ENCODE results near the gene CORO2B. TPM values are rescaled to one million over a fixed set of nuclear protein-coding genes. Genes with fewer than 3 reads are reported as not detected.

CORO2B gene
- total and polyA plus RNA-seq, 4 donors = 15.9 to 53.6 (median 33.2) TPM

DNA sequence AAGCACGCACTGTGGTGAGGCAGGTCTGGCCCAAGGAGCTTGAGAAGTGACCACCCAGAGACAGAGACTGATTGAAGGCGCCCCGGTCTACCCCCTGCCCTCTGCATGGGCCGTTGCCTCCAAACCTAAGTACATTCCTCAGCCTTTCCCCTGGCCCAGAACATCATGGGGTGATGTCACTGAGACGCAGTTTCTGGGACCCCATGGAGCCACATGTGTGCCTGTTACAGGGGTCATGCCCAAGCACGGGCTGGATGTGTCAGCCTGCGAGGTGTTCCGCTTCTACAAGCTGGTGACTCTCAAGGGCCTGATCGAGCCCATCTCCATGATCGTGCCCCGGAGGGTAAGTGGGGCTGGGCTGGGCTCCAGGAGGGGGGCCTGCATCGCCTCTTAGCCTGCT, 139.7 kb downstream of the CORO2B start:
- Histone ChIP-seq H3K27me3 (ENCODE audit: control insufficient read depth, insufficient read depth, low read length) (no peaks in the 10 kb centered on the region), H3K9me3 (ENCODE audit: control insufficient read depth, insufficient read depth, low read length) (no peaks in the 10 kb centered on the region), H3K4me1 (ENCODE audit: control insufficient read depth, insufficient read depth, low read length) (no peaks in the 10 kb centered on the region), H3K36me3 (ENCODE audit: control insufficient read depth, insufficient read depth, low read length) (peaks cover 43% of the 10 kb centered on the region), H3K27ac (ENCODE audit: low read depth, low read length) (no peak overlapping the region), H3K4me3 (ENCODE audit: low read depth, low read length) (no peak overlapping the region)
- DNase-seq (ENCODE audit: low read depth in 4 of 6, low spot score in 6 of 6) = no peak
- WGBS (ENCODE audit: insufficient coverage) = 93% methylated on average over 11 of the region's 12 CpGs

- DNase-seq (ENCODE audit: low read depth in 4 of 6, low spot score in 6 of 6) = no peak
- Histone ChIP-seq H3K9me3 (ENCODE audit: control insufficient read depth, insufficient read depth, low read length) (no peaks in the 10 kb centered on the region), H3K27me3 (ENCODE audit: control insufficient read depth, insufficient read depth, low read length) (no peaks in the 10 kb centered on the region), H3K27ac (ENCODE audit: low read depth, low read length) (no peak overlapping the region), H3K4me3 (ENCODE audit: low read depth, low read length) (no peak overlapping the region), H3K4me1 (ENCODE audit: control insufficient read depth, insufficient read depth, low read length) (no peaks in the 10 kb centered on the region), H3K36me3 (ENCODE audit: control insufficient read depth, insufficient read depth, low read length) (peaks cover 38% of the 10 kb centered on the region)
- WGBS (ENCODE audit: insufficient coverage) = 79% methylated on average over 4 of the region's 9 CpGs
These were observed 140.3 kb downstream of the CORO2B start for GRCh38 chr15:68719051-68719450.

- H3K9me3 ChIP-seq (ENCODE audit: control insufficient read depth, insufficient read depth, low read length) = no peaks in the 10 kb centered on the region
- H3K4me1 ChIP-seq (ENCODE audit: control insufficient read depth, insufficient read depth, low read length) = no peaks in the 10 kb centered on the region
- WGBS (ENCODE audit: insufficient coverage) = 82% methylated on average over 8 of the region's 10 CpGs
- no peak for DNase-seq (ENCODE audit: low read depth in 4 of 6, low spot score in 6 of 6)
- no peak overlapping the region for H3K27ac ChIP-seq (ENCODE audit: low read depth, low read length)
- peaks cover 34% of the 10 kb centered on the region for H3K36me3 ChIP-seq (ENCODE audit: control insufficient read depth, insufficient read depth, low read length)
- no peak overlapping the region for H3K4me3 ChIP-seq (ENCODE audit: low read depth, low read length)
- H3K27me3 ChIP-seq (ENCODE audit: control insufficient read depth, insufficient read depth, low read length) = no peaks in the 10 kb centered on the region
These were observed 140.9 kb downstream of the CORO2B start for GRCh38 chr15:68719672-68720071.

GRCh38 chr15:68721886-68722285, 143.1 kb downstream of the CORO2B start:
- Histone ChIP-seq H3K27me3 (ENCODE audit: control insufficient read depth, insufficient read depth, low read length) (no peaks in the 10 kb centered on the region), H3K27ac (ENCODE audit: low read depth, low read length) (no peak overlapping the region), H3K36me3 (ENCODE audit: control insufficient read depth, insufficient read depth, low read length) (peaks cover 36% of the 10 kb centered on the region), H3K4me1 (ENCODE audit: control insufficient read depth, insufficient read depth, low read length) (peaks cover 3% of the 10 kb centered on the region), H3K9me3 (ENCODE audit: control insufficient read depth, insufficient read depth, low read length) (no peaks in the 10 kb centered on the region), H3K4me3 (ENCODE audit: low read depth, low read length) (no peak overlapping the region)
- no peak for DNase-seq (ENCODE audit: low read depth in 4 of 6, low spot score in 6 of 6)
- 60% methylated on average over 1 of the region's 5 CpGs for WGBS (ENCODE audit: insufficient coverage)

- Histone ChIP-seq H3K36me3 (ENCODE audit: control insufficient read depth, insufficient read depth, low read length) (peaks cover 20% of the 10 kb centered on the region), H3K27ac (ENCODE audit: low read depth, low read length) (no peak overlapping the region), H3K4me3 (ENCODE audit: low read depth, low read length) (no peak overlapping the region), H3K9me3 (ENCODE audit: control insufficient read depth, insufficient read depth, low read length) (no peaks in the 10 kb centered on the region), H3K4me1 (ENCODE audit: control insufficient read depth, insufficient read depth, low read length) (peaks cover 13% of the 10 kb centered on the region), H3K27me3 (ENCODE audit: control insufficient read depth, insufficient read depth, low read length) (no peaks in the 10 kb centered on the region)
- no peak for DNase-seq (ENCODE audit: low read depth in 4 of 6, low spot score in 6 of 6)
- WGBS (ENCODE audit: insufficient coverage) = 64% methylated on average over 12 of the region's 14 CpGs
These were observed 146.9 kb downstream of the CORO2B start for GRCh38 chr15:68725736-68726135.

DNA sequence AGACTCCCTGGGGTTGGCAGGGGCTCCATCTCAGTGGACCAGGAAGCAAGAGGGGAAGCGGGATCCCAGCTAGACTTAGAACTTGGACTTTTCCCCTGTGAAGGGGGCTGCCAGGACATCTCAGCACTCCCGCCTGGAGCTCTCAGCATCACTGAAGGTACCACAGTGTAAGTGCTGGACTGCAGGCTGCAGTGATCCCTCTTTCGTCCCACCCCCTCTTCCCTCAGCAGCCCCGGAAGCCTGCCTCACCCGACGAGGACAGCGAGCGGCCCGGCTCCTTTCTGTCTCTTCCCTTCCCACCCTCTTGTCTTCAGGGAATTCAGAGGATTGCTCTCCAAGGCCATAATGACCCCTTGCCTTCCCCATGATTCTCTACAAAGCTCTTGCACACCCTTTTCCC, 147.5 kb downstream of the CORO2B start:
- Histone ChIP-seq H3K27me3 (ENCODE audit: control insufficient read depth, insufficient read depth, low read length) (no peaks in the 10 kb centered on the region), H3K9me3 (ENCODE audit: control insufficient read depth, insufficient read depth, low read length) (no peaks in the 10 kb centered on the region), H3K27ac (ENCODE audit: low read depth, low read length) (no peak overlapping the region), H3K4me1 (ENCODE audit: control insufficient read depth, insufficient read depth, low read length) (peaks cover 18% of the 10 kb centered on the region), H3K36me3 (ENCODE audit: control insufficient read depth, insufficient read depth, low read length) (peaks cover 20% of the 10 kb centered on the region), H3K4me3 (ENCODE audit: low read depth, low read length) (no peak overlapping the region)
- WGBS (ENCODE audit: insufficient coverage) = 88% methylated on average over 9 of the region's 9 CpGs
- DNase-seq (ENCODE audit: low read depth in 4 of 6, low spot score in 6 of 6) = no peak

DNA sequence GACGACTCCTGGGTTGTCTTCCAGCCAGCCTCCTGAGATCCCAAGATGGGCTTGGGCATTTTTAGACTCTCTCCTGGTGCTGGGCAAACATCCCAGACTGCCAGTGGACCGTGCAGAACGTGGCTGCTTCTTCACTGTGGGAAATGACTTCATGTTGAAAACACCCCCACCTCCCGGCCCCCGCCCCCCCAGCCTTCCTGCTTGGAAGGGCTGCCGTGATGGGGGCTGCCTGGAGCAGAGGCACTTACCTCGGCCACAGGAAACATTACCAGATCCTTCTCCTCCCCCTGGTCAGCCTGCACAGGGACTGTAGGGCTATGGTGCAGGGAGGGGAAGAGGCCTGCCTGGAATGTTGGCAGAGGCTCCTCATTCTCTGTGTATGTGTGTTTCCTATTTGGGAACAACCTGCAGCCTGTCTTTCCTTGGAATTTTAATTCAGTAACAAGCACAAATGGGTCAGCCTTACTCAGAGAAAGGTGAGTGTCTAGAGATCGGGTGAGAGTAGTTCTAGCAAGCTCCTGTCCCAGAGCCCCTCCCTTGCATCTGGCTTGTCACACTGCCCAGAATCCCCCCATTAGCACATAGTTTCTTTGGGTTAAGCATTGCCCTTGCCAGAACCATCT, 151.1 kb downstream of the CORO2B start:
- Histone ChIP-seq H3K4me1 (ENCODE audit: control insufficient read depth, insufficient read depth, low read length) (peaks cover 18% of the 10 kb centered on the region), H3K9me3 (ENCODE audit: control insufficient read depth, insufficient read depth, low read length) (no peaks in the 10 kb centered on the region), H3K4me3 (ENCODE audit: low read depth, low read length) (no peak overlapping the region), H3K27ac (ENCODE audit: low read depth, low read length) (no peak overlapping the region), H3K27me3 (ENCODE audit: control insufficient read depth, insufficient read depth, low read length) (no peaks in the 10 kb centered on the region), H3K36me3 (ENCODE audit: control insufficient read depth, insufficient read depth, low read length) (peaks cover 20% of the 10 kb centered on the region)
- 50% methylated on average over 1 of the region's 8 CpGs for WGBS (ENCODE audit: insufficient coverage)
- DNase-seq (ENCODE audit: low read depth in 4 of 6, low spot score in 6 of 6) = peak in 1 of 6 donors; percentile 40

DNA sequence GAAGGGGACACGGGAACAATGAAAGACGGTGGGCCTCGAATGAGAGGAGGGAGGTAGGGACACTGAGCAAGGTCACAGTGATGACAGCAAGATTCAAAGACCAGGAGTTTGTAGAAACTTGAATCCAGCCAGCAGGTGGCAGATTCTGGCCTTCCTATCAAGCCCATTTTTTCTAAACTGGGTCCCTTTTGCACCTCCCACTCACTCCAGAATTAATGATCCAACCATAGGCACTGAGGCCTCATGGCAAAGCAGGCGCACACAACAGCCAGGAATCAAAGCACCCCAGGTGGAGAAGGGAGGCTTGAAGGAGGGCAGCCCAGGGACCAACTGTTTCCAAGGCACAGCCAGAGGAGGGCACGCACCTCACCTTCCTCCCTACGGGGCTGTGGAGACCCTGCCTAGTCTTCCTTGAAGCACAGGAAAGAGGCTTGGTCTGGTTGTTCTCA, 151.7 kb downstream of the CORO2B start:
- WGBS (ENCODE audit: insufficient coverage) = 42% methylated on average over 4 of the region's 6 CpGs
- DNase-seq (ENCODE audit: low read depth in 4 of 6, low spot score in 6 of 6) = peak in 5 of 6 donors; percentile 26 to 84 (median 43)
- H3K4me3 ChIP-seq (ENCODE audit: low read depth, low read length) = no peak overlapping the region

GRCh38 chr15:68730976-68731897, 152.4 kb downstream of the CORO2B start:
- no peak for DNase-seq (ENCODE audit: low read depth in 4 of 6, low spot score in 6 of 6)
- Histone ChIP-seq H3K27me3 (ENCODE audit: control insufficient read depth, insufficient read depth, low read length) (no peaks in the 10 kb centered on the region), H3K9me3 (ENCODE audit: control insufficient read depth, insufficient read depth, low read length) (no peaks in the 10 kb centered on the region), H3K36me3 (ENCODE audit: control insufficient read depth, insufficient read depth, low read length) (peaks cover 12% of the 10 kb centered on the region), H3K4me1 (ENCODE audit: control insufficient read depth, insufficient read depth, low read length) (peaks cover 15% of the 10 kb centered on the region), H3K27ac (ENCODE audit: low read depth, low read length) (no peak overlapping the region), H3K4me3 (ENCODE audit: low read depth, low read length) (no peak overlapping the region)
- WGBS (ENCODE audit: insufficient coverage) = 66% methylated on average over 13 of the region's 15 CpGs

More for the DNA sequence above, 151.7 kb downstream of the CORO2B start:
- H3K27ac ChIP-seq (ENCODE audit: low read depth, low read length) = no peak overlapping the region
- H3K36me3 ChIP-seq (ENCODE audit: control insufficient read depth, insufficient read depth, low read length) = peaks cover 19% of the 10 kb centered on the region
- no peaks in the 10 kb centered on the region for H3K27me3 ChIP-seq (ENCODE audit: control insufficient read depth, insufficient read depth, low read length)
- H3K9me3 ChIP-seq (ENCODE audit: control insufficient read depth, insufficient read depth, low read length) = no peaks in the 10 kb centered on the region
- H3K4me1 ChIP-seq (ENCODE audit: control insufficient read depth, insufficient read depth, low read length) = peaks cover 18% of the 10 kb centered on the region

All from spinal cord (tissue), 10 donors.